ENCODE data around the gene ABCA13.

Gene ABCA13

GRCh38 chr7:48366096-48366495, 194.8 kb downstream of the ABCA13 start:
- DNase-seq (ENCODE audit: low spot score), result peak; percentile 35

- DNase-seq (ENCODE audit: low spot score), result no peak
Observed at GRCh38 chr7:48376263-48376662, 205.0 kb downstream of the ABCA13 start.

- no peak for DNase-seq (ENCODE audit: low spot score)
Observed at GRCh38 chr7:48380921-48381320, 209.7 kb downstream of the ABCA13 start.

GRCh38 chr7:48381571-48381970, 210.3 kb downstream of the ABCA13 start:
- no peak for DNase-seq (ENCODE audit: low spot score)

GRCh38 chr7:48384180-48384752, 213.0 kb downstream of the ABCA13 start:
- DNase-seq (ENCODE audit: low spot score), result no peak

GRCh38 chr7:48387932-48388331, 216.7 kb downstream of the ABCA13 start:
- DNase-seq (ENCODE audit: low spot score), result no peak

- no peak for DNase-seq (ENCODE audit: low spot score)
Observed at GRCh38 chr7:48388911-48389310, 217.7 kb downstream of the ABCA13 start.

GRCh38 chr7:48389977-48390376, 218.7 kb downstream of the ABCA13 start:
- peak; percentile 33 for DNase-seq (ENCODE audit: low spot score)

GRCh38 chr7:48390388-48391327, 219.4 kb downstream of the ABCA13 start:
- no peak for DNase-seq (ENCODE audit: low spot score)

GRCh38 chr7:48398191-48398590, 226.9 kb downstream of the ABCA13 start:
- DNase-seq (ENCODE audit: low spot score), result no peak

GRCh38 chr7:48402721-48403120, 231.5 kb downstream of the ABCA13 start:
- DNase-seq (ENCODE audit: low spot score), result no peak

- no peak for DNase-seq (ENCODE audit: low spot score)
Observed at GRCh38 chr7:48408731-48409130, 237.5 kb downstream of the ABCA13 start.

GRCh38 chr7:48411619-48412018, 240.4 kb downstream of the ABCA13 start:
- peak; percentile 44 for DNase-seq (ENCODE audit: low spot score)

GRCh38 chr7:48414011-48414732, 242.9 kb downstream of the ABCA13 start:
- no peak for DNase-seq (ENCODE audit: low spot score)

- no peak for DNase-seq (ENCODE audit: low spot score)
Observed at GRCh38 chr7:48416327-48416908, 245.2 kb downstream of the ABCA13 start.

GRCh38 chr7:48419401-48419800, 248.1 kb downstream of the ABCA13 start:
- DNase-seq (ENCODE audit: low spot score), result no peak

- no peak for DNase-seq (ENCODE audit: low spot score)
Observed at GRCh38 chr7:48420206-48420605, 248.9 kb downstream of the ABCA13 start.

GRCh38 chr7:48421357-48421756, 250.1 kb downstream of the ABCA13 start:
- DNase-seq (ENCODE audit: low spot score), result peak; percentile 49

- DNase-seq (ENCODE audit: low spot score), result peak; percentile 53
Observed at GRCh38 chr7:48424731-48425130, 253.5 kb downstream of the ABCA13 start.

GRCh38 chr7:48426331-48426965, 255.2 kb downstream of the ABCA13 start:
- DNase-seq (ENCODE audit: low spot score), result no peak

- peak; percentile 91 for DNase-seq (ENCODE audit: low spot score)
Observed at GRCh38 chr7:48426966-48427555, 255.8 kb downstream of the ABCA13 start.

Measured in kidney tubule cell (primary cell).